LNCAP (cell line): ENCODE results near the gene HS6ST1.

Experiments
- TF ChIP-seq, protein P1 (sequence below): fragments of 450-650 bp; IDR thresholded peaks from 2 replicates; pipeline ENCODE4 v1.5.1; 2017; ENCODE audit warnings: mild to moderate bottlenecking

Gene HS6ST1

GRCh38 chr2:128330583-128330982 is 11.9 kb upstream of the HS6ST1 start:
- TF ChIP-seq, protein P1, sequence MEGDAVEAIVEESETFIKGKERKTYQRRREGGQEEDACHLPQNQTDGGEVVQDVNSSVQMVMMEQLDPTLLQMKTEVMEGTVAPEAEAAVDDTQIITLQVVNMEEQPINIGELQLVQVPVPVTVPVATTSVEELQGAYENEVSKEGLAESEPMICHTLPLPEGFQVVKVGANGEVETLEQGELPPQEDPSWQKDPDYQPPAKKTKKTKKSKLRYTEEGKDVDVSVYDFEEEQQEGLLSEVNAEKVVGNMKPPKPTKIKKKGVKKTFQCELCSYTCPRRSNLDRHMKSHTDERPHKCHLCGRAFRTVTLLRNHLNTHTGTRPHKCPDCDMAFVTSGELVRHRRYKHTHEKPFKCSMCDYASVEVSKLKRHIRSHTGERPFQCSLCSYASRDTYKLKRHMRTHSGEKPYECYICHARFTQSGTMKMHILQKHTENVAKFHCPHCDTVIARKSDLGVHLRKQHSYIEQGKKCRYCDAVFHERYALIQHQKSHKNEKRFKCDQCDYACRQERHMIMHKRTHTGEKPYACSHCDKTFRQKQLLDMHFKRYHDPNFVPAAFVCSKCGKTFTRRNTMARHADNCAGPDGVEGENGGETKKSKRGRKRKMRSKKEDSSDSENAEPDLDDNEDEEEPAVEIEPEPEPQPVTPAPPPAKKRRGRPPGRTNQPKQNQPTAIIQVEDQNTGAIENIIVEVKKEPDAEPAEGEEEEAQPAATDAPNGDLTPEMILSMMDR: no peak

DNA sequence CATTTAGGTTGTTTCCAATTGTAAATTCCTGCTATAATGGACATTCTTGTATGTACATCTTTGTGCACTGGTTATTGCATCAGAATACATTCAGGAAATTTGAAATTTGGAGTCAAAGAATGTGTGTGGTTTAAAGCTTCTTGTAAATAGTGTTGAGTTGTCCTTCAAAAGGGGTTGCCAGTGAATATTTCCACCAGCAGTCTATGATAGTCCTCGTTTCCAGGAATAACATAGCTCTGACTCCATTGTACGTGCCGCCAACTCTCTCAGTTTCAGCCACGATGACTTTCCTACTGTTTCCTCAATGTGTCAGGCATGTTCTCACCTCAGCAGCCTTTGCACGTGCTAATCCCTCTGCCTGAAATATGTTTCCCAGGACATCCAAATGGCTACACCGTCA is 10.9 kb upstream of the HS6ST1 start:
- TF ChIP-seq, protein P1: no peak

GRCh38 chr2:128327180-128327964 is 8.7 kb upstream of the HS6ST1 start:
- TF ChIP-seq, protein P1: no peak

DNA sequence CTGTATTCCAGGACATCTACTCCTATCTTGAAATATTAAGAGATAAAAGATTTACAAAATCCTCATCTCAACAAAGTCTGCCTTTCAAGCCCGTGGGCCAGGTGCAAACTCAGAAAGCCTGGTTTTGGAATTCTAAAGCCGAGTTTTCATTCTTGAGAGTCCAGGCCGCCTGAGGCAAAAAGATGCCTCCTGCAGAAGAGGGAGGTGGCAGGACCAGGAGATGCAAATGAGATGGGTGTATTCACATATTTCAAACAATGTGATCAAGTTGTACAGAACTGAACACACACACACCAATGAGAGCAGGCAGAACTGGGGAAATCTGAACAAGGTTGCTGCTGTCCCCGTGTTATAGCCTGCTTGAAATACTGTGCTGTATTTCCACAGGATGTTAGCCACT is 7.7 kb upstream of the HS6ST1 start:
- TF ChIP-seq, protein P1: no peak

GRCh38 chr2:128325611-128326181 is 7.0 kb upstream of the HS6ST1 start:
- TF ChIP-seq, protein P1: no peak

DNA sequence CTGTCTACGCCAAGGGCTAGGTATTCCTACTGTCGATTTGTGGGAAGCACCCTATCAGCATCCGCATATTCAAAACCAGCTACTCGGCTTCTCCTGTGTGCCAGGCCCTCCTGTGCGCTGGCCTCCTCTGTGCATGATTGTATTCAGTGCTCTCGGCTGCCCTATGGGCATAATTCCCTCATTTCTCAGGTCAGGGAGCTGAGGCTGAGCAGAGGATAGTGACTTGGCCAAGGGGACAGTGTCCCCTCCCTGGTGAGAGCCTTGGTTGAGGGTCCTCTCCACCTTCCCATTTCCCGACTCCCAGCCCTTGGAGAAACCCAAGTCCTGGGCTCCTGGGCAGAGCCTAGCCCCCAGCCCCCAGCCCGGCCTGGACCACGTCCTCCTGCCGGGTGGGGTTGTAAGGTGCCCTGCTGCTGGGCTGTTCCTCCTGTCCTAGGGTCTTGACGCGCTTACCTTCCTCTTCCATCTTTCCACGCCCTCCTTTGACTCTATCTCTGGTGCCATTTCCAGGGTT is 6.3 kb upstream of the HS6ST1 start:
- TF ChIP-seq, protein P1: no peak

GRCh38 chr2:128324008-128324896 is 5.6 kb upstream of the HS6ST1 start:
- TF ChIP-seq, protein P1: no peak
